Activated T-cell treated with anti-CD3 and anti-CD28 coated beads, Interleukin-2, amount 50 U/mL, for 24 hours (primary cell): Measurements from ENCODE around the gene ECE2.

Source experiments
- DNase-seq: peaks from one replicate; pipeline ENCODE4 v3.0.0-alpha.2; 2020
- H3K27ac Mint-ChIP-seq: 2 replicates; pipeline ENCODE4 v1.8.0; 2020; ENCODE audit warnings: mild to moderate bottlenecking, mixed read lengths
- H3K27me3 Mint-ChIP-seq: 2 replicates; pipeline ENCODE4 v1.8.0; 2020; ENCODE audit warnings: mixed read lengths
- H3K36me3 Mint-ChIP-seq: 2 replicates; pipeline ENCODE4 v1.8.0; 2020; ENCODE audit warnings: low read depth, mixed read lengths
- H3K4me1 Mint-ChIP-seq: 2 replicates; pipeline ENCODE4 v1.8.0; 2020; ENCODE audit warnings: low read depth, mixed read lengths
- H3K4me3 Mint-ChIP-seq: 2 replicates; pipeline ENCODE4 v1.8.0; 2020; ENCODE audit warnings: mild to moderate bottlenecking, moderate library complexity, mixed read lengths
- H3K9me3 Mint-ChIP-seq: 2 replicates; pipeline ENCODE4 v1.8.0; 2020; ENCODE audit warnings: mixed read lengths

ECE2 gene

GRCh38 chr3:184236636-184237035 is 39.2 kb upstream of the ECE2 start:
- DNase-seq: no peak
- Mint-ChIP-seq H3K4me3 (no peak overlapping the region), H3K9me3 (no peaks in the 10 kb centered on the region), H3K27me3 (peaks cover 25% of the 10 kb centered on the region), H3K27ac (no peak overlapping the region), H3K4me1 (no peaks in the 10 kb centered on the region), H3K36me3 (no peaks in the 10 kb centered on the region)

DNA sequence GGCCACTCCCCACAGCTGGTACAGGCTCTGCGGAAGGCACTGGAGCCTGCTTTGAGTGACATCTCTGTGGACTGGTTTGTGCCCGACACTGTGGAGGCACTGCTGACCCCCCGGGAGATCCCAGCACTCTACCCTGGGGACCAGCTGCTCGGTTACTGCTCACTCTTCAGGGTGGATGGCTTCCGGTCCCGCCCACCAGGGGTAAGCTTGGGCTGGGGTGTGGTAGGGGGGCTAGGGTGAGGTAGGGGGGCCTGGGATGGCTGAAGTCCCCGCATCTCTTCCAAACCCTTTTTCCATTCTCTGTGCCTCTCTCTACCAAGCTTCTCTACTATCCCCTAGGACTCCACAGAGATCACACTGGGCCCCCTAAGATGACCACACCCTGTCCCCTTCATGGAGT is 38.6 kb upstream of the ECE2 start:
- H3K4me3 Mint-ChIP-seq: no peak overlapping the region
- peaks cover 4% of the 10 kb centered on the region for H3K36me3 Mint-ChIP-seq
- peaks cover 19% of the 10 kb centered on the region for H3K27me3 Mint-ChIP-seq
- no peaks in the 10 kb centered on the region for H3K9me3 Mint-ChIP-seq
- H3K27ac Mint-ChIP-seq: no peak overlapping the region
- no peak for DNase-seq
- no peaks in the 10 kb centered on the region for H3K4me1 Mint-ChIP-seq

GRCh38 chr3:184237807-184238206 is 38.0 kb upstream of the ECE2 start:
- Mint-ChIP-seq H3K27ac (no peak overlapping the region), H3K9me3 (no peaks in the 10 kb centered on the region), H3K4me1 (no peaks in the 10 kb centered on the region), H3K4me3 (no peak overlapping the region), H3K27me3 (peaks cover 13% of the 10 kb centered on the region), H3K36me3 (peaks cover 10% of the 10 kb centered on the region)
- no peak for DNase-seq

- Mint-ChIP-seq H3K36me3 (peaks cover 16% of the 10 kb centered on the region), H3K27ac (no peak overlapping the region), H3K4me3 (no peak overlapping the region), H3K27me3 (peaks cover 9% of the 10 kb centered on the region), H3K4me1 (no peaks in the 10 kb centered on the region), H3K9me3 (no peaks in the 10 kb centered on the region)
- DNase-seq: no peak
Measured at GRCh38 chr3:184238246-184238818, 37.5 kb upstream of the ECE2 start.

GRCh38 chr3:184239221-184239620 is 36.6 kb upstream of the ECE2 start:
- H3K9me3 Mint-ChIP-seq: no peaks in the 10 kb centered on the region
- H3K36me3 Mint-ChIP-seq: peaks cover 24% of the 10 kb centered on the region
- H3K4me3 Mint-ChIP-seq: no peak overlapping the region
- H3K27ac Mint-ChIP-seq: no peak overlapping the region
- no peak for DNase-seq
- peaks cover under 1% of the 10 kb centered on the region for H3K27me3 Mint-ChIP-seq
- H3K4me1 Mint-ChIP-seq: no peaks in the 10 kb centered on the region

DNA sequence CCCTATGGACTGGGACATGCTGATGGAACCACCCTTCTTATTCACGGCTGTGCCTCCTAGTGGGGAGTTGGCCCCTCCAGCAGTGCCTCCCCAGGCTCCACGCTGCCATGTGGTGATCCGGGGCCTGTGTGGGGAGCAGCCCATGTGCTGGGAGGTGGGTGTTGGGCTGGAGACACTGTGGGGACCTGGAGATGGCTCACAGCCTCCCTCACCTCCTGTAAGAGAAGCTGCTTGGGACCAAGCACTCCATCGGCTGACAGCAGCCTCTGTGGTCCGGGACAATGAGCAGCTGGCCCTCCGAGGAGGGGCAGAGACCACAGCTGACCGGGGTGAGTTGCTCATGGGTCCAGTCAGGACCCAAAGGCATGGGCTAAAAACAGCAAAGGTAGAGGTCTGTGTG is 36.1 kb upstream of the ECE2 start:
- no peaks in the 10 kb centered on the region for H3K27me3 Mint-ChIP-seq
- H3K36me3 Mint-ChIP-seq: peaks cover 29% of the 10 kb centered on the region
- no peaks in the 10 kb centered on the region for H3K4me1 Mint-ChIP-seq
- no peaks in the 10 kb centered on the region for H3K9me3 Mint-ChIP-seq
- DNase-seq: no peak
- H3K4me3 Mint-ChIP-seq: no peak overlapping the region
- no peak overlapping the region for H3K27ac Mint-ChIP-seq

- no peak for DNase-seq
- Mint-ChIP-seq H3K9me3 (no peaks in the 10 kb centered on the region), H3K4me3 (no peak overlapping the region), H3K36me3 (peaks cover 38% of the 10 kb centered on the region), H3K4me1 (peaks cover 2% of the 10 kb centered on the region), H3K27ac (no peak overlapping the region), H3K27me3 (no peaks in the 10 kb centered on the region)
Measured at GRCh38 chr3:184240384-184241140, 35.3 kb upstream of the ECE2 start.

DNA sequence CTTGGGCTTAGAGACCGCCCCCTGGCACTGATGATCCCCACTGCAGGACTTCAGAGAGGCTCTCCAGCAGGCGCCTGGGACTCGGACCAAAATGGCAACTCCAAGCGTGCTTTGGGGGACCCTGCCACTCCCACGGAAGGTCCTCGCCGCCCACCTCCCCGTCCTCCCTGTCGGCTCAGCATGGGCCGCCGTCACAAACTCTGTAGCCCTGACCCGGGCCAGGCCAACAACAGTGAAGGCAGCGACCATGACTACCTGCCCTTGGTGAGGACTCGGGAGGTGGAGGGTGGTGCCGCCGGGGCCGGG is 34.7 kb upstream of the ECE2 start:
- H3K4me1 Mint-ChIP-seq: peaks cover 7% of the 10 kb centered on the region
- H3K27ac Mint-ChIP-seq: no peak overlapping the region
- DNase-seq: no peak
- H3K9me3 Mint-ChIP-seq: no peaks in the 10 kb centered on the region
- peaks cover 43% of the 10 kb centered on the region for H3K36me3 Mint-ChIP-seq
- H3K4me3 Mint-ChIP-seq: no peak overlapping the region
- no peaks in the 10 kb centered on the region for H3K27me3 Mint-ChIP-seq

- no peak overlapping the region for H3K27ac Mint-ChIP-seq
- DNase-seq: no peak
- H3K4me1 Mint-ChIP-seq: peaks cover 10% of the 10 kb centered on the region
- H3K4me3 Mint-ChIP-seq: no peak overlapping the region
- no peaks in the 10 kb centered on the region for H3K9me3 Mint-ChIP-seq
- H3K36me3 Mint-ChIP-seq: peaks cover 48% of the 10 kb centered on the region
- no peaks in the 10 kb centered on the region for H3K27me3 Mint-ChIP-seq
Measured at GRCh38 chr3:184241447-184242296, 34.1 kb upstream of the ECE2 start.

GRCh38 chr3:184242297-184242685 is 33.5 kb upstream of the ECE2 start:
- no peaks in the 10 kb centered on the region for H3K27me3 Mint-ChIP-seq
- H3K36me3 Mint-ChIP-seq: peaks cover 48% of the 10 kb centered on the region
- H3K9me3 Mint-ChIP-seq: no peaks in the 10 kb centered on the region
- no peak overlapping the region for H3K4me3 Mint-ChIP-seq
- H3K27ac Mint-ChIP-seq: no peak overlapping the region
- peaks cover 11% of the 10 kb centered on the region for H3K4me1 Mint-ChIP-seq
- no peak for DNase-seq

GRCh38 chr3:184248454-184249411 is 27.1 kb upstream of the ECE2 start, which contains the start of gene ALG3:
ALG3 (minus strand) TSS chr3:184248962; CDS start chr3:184248940, 22 bp downstream.
- peak; percentile 94 for DNase-seq
- Mint-ChIP-seq H3K4me1 (peaks cover 22% of the 10 kb centered on the region), H3K27me3 (no peaks in the 10 kb centered on the region), H3K9me3 (no peaks in the 10 kb centered on the region), H3K27ac (peak within 1 kb of the TSS; percentile 99), H3K4me3 (peak within 1 kb of the TSS; percentile 85), H3K36me3 (peaks cover 52% of the 10 kb centered on the region)

GRCh38 chr3:184249412-184250166 is 26.2 kb upstream of the ECE2 start, which contains the start of gene EEF1AKMT4:
EEF1AKMT4 (plus strand) TSS chr3:184249672; CDS start chr3:184249695, 23 bp downstream.
- no peaks in the 10 kb centered on the region for H3K9me3 Mint-ChIP-seq
- peak; percentile 95 for DNase-seq
- peak within 1 kb of the TSS; percentile 99 for H3K27ac Mint-ChIP-seq
- peaks cover 22% of the 10 kb centered on the region for H3K4me1 Mint-ChIP-seq
- peaks cover 44% of the 10 kb centered on the region for H3K36me3 Mint-ChIP-seq
- H3K4me3 Mint-ChIP-seq: peak within 1 kb of the TSS; percentile 85
- H3K27me3 Mint-ChIP-seq: no peaks in the 10 kb centered on the region

- Mint-ChIP-seq H3K9me3 (no peaks in the 10 kb centered on the region), H3K4me1 (peaks cover 26% of the 10 kb centered on the region), H3K27ac (peak overlapping the region; percentile 99), H3K36me3 (peaks cover 36% of the 10 kb centered on the region), H3K4me3 (peak overlapping the region; percentile 85), H3K27me3 (no peaks in the 10 kb centered on the region)
- DNase-seq: peak; percentile 91
Measured at GRCh38 chr3:184250167-184250828, 25.5 kb upstream of the ECE2 start.
